NCI-H2107 (cell line): Measurements from ENCODE around the gene UBE2G1.
A peak's percentile ranks its signal among the peaks of the same experiment; 100 is the strongest.
"Not testable (repeated sequence)": the region's sequence is repeated elsewhere in the genome, so short reads cannot be mapped to it uniquely, and the experiment has no call there.

Source experiments
- DNase-seq: peaks from one replicate; lab custom pipeline; 2025; lab: John Stamatoyannopoulos, UW

Gene UBE2G1, protein sequence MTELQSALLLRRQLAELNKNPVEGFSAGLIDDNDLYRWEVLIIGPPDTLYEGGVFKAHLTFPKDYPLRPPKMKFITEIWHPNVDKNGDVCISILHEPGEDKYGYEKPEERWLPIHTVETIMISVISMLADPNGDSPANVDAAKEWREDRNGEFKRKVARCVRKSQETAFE

DNA sequence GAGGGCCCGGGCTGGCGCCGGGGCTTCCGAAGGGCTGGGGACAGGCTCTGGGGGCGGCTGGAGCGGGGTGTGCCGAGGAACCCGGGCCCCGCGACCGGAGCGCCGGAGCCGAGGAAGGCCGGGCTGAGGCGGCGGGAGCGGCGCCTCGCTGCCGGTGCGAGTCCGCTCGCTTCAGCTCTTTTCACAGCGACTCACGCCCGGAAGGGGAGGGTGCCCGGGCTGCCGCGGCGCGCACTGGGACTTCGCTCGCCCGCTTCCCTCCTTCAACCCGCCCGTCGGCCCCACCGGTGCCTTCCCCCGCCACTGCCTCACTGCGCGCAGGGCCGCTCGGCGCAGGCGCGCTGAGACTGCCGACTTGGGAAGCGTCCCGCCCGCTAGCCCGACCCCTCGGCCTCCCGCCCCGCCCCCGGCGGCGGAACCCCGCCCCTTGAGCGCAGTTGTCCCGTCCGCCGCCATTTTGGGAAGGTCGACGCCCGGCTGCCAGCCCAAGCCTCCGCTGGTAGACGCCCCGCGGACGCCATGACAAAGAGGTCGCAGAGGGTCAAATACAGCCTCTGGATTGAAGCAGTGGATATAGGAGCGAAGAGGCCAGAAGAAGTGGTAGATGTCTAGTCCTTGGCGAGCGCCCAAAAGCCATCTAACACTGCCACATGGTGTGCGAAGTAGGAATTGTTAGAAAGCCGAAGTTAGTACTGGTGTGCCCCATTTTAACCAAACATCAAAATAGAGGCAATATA is at the start of gene UBE2G1:
UBE2G1 (minus strand) TSS at position 349 of the 737 bp plus-strand sequence. CDS start 359 bp downstream, outside the sequence.
- DNase-seq: peak; percentile 86

DNA sequence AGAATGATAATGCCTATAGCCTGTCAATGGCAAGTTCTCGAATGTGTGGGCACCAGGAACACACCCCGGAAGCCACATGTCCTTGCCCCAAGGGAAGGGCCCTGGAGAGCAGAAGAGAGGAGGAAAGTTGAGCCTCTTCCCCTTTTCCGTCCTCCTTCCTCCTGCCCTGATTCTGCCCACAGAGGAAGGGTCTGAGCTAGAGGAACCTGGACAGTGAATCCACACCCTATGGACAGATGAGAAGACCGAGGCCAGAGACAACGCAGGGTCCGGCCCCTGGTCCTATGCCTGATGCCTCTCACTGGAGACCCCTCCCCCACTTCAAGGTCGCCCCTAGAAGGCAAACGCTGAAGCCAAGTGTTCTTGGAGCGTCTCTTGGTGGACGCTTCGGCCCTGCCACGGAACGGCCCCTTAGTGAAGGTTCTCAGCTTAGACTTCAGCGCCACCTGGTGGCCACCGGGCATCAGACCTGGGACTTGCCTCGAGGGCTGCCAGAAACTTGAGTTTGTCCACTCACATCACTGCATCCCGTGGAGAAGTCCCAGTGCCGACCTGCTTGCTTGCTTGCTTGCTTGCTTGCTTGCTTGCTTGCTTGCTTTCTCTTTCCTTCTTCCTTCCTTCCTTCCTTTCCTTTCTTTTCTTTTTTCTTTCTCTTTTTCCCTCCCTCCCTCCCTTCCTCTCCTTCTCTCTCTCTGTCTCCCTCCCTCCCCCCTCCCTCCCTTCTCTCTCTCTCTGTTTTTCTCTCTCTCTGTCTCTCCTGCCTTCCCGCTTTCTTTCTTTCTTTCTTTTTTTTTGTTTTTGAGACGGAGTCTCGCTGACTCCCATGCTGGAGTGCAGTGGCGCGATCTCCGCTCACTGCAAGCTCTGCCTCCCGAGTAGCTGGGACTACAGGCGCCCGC is 46.7 kb upstream of the UBE2G1 start:
- peak; percentile 65 for DNase-seq

DNA sequence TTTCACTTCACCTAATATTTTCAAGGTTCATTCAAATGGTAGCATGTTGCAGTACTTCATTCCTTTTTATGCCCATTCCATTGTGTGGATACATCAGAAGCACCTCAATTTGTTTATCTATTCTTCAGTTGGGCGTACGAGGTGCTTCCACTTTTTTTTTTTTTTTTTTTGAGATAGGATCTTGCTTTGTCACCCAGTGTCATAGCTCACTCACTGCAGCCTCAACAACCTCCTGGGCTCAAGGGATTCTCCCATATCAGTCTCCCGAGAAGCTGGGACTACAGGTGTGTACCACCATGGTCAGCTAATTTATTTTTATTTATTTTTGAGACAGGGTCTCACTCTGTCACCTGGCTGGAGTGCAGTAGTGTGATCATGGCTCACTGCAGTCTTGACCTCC is 44.7 kb upstream of the UBE2G1 start:
- DNase-seq: no peak

DNA sequence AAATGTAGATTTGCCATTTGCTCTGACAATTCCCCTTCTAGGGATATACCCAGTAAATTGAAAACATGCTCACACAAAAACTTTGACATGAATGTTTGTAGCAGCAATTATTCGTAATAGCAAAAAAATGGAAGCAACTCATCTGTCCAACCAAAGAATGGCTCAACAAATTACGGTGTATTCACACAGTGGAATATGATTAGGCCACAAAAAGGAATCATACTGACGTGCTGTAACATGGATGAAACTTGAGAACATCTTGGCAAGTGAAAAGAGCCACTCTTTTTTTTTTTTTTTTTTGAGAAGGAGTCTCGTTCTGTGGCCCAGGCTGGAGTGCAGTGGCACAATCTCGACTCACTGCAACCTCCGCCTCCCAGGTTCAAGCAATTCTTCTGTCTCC is 43.2 kb upstream of the UBE2G1 start:
- no peak for DNase-seq

DNA sequence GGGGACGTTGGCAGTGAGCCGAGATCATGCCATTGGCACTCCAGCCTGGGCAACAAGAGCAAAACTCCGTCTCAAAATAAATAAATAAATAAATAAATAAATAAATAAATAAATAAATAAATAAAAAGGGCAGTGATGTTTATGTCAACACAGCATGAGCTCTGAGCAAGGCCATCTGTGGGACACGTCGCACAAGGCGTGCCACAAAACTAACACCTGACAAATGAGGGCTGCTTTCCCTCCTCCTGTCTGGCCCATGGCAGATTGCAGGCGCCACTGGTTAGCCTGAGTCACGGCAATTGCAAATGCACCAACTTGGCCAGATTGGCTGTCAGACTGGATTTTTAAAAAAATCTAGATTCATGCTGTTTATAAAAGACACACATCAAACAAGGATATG is 41.4 kb upstream of the UBE2G1 start:
- no peak for DNase-seq

DNA sequence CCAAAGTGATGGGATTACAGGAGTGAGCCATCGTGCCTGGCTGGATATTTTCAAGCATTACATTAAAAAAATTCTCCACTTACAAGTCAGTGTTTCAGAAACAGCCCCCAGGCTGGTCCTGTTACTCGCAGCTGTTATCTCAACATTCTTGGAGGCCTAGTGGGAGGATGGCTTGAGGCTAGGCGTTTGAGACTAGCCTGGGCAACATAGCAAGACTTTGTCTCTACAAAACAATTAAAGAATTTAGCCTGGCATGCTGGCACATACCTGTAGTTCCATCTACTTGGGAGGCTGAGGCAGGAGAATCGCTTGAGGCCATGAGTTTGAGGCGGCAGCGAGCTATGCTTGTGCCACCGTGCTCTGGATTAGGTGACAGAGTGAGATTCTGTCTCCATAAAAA is 40.7 kb upstream of the UBE2G1 start:
- no peak for DNase-seq

DNA sequence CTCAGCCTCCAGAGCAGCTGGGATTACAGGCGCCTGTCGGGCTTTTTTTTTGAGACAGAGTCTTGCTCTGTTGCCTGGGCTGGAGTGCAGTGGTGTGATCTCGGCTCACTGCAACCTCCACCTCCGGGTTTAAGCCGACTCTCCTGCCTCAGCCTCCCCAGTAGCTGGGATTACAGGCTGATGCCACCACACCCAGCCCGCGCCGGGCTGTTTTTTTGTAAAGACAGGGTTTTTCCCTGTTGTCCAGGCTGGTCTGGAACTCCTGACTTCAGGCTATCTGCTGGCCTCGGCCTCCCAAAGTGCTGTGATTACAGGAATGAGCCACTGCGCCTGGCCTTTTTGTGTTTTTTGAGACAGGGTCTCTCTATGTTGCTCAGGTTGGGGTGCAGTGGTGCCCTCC is 39.9 kb upstream of the UBE2G1 start:
- no peak for DNase-seq

DNA sequence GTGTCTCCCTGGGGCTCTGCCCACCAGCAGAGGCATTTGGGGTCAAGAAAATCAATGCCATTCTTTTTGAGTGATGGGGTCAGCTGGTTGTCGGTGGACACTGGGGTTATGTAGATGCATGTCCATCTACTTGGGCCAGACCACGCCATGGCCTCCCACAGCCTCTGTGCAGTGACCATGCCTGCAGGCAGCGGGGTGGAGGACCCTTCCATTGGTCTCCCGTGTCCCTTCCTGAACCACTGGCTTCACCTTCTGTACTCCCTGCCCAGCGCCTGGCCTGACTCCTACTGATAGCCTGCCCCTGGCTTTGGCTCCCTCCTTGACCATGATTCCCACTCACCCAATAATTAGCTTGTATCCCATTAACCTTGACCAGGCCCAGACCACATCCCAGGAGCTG is 39.2 kb upstream of the UBE2G1 start:
- DNase-seq: no peak

DNA sequence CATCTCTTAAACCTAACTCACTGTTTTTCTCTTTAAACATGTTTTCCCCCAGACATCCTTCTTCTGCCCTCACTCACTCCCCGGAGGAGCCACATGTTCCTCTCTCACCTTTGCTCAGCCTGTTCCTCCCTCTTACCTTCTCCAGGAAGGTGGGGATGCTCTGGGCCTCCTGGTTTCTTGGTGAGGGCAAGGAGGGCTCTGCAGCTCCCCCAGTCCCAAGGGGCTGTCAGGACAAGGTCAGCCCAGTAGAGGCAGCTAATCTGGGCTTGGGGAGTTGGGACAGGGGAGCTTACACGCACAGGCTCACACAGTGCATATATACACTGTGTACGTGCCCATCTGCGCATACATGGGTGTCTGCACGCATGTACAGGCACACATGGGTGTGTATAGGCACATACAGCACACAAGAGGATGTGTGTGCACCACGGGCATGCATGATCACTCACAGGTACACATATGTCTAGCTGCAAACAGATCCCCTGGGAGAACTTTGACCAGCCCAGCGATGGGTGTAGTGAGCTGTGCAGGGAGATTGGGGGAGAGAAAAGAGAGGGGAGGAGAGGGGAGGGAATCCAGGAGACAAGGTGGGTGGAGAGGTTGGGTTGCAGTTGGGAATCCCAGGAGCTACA is 38.7 kb upstream of the UBE2G1 start:
- no peak for DNase-seq

DNA sequence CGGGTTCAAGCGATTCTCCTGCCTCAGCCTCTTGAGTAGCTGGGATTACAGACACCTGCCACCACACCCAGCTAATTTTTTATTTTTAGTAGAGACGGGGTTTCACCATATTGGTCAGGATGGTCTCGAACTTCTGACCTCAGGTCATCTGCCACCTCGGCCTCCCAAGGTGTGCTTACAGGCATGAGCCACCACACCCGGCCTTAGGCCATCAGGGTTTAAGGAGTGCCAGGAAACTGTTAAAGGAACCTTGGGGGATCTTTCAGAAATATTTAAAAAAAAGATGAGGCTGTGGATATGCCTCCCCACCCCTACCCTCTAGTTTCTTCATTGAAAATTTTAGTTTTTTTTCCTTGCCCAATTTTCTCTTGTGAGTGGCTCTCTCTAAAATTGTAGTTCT is 31.4 kb upstream of the UBE2G1 start:
- no peak for DNase-seq

DNA sequence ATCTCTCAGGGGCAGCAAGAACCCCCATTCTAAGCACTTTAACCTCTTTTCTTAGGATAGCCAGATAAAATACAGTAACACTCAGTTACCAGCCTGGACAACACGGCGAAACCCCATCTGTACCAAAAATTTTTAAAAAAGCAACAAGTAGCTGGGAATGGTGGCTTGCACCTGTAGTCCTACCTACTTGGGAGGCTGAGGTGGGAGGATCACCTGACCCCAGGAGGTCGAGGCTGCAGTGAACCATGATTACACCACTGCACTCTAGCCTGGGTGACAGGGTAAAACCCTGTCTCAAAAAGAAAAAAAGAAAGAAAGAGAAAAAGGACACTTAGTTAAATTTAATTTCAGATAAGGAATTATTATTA is 28.6 kb upstream of the UBE2G1 start:
- DNase-seq: no peak

DNA sequence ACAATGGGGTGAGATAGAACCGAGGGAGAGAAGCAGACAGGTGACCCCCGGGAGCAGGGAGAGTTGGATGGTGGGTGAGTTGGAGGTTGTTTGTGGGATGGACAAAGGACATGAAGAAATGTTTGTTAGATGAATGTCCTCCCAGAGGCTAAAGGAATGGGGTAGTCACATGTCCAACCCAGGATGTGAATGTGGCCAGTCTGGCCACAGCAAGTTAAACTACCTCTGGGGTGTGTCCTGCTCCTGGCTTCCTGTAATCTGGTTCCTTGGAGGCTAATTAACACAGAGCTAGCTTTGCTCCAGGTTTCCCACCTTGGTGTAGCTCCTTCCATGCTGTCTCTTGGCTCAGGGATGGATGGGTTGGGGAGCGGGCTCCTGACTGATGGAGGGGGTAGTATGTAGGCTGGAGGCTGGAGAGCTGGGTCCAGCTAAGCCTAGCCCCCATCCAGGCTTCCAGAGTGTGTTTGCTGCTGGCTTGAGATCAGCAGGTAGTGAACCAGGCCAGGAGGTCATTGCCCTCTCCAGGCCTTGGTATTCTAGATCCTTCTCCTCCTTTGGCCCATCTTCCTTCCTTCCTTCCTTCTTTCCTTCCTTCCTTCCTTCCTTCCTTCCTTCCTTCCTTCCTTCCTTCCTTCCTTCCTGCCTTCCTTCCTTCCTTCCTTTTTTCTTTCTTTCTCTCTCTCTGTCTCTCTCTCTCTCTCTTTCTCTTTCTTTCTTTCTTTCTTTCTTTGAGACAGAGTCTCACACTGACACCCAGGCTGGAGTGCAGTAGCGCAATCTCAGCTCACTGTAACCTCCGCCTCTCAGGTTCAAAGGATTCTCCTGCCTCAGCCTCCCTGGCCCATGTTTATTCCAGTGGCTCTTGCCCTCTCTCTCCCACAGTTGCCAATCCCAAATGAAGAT is 28.0 kb upstream of the UBE2G1 start:
- no peak for DNase-seq

DNA sequence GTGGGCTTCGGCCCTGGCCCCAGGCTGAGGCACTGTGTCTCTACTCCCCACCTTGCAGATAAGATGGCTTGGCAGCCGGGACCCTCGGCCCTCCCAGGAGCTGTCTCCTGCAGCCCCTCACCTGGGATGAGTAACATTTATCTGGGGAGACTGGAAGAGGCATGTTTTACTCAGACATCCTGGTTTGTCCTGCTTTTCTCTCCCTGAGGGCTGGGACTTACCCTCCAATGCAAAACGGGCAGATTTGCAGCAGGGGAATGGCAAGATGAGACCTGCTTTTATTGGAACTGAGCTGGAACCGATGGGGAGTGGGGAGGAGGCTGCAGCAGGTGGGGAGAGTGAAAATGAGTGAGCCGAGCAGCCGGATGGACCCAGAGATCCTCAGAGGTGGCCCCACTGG is 27.3 kb upstream of the UBE2G1 start:
- DNase-seq: no peak

DNA sequence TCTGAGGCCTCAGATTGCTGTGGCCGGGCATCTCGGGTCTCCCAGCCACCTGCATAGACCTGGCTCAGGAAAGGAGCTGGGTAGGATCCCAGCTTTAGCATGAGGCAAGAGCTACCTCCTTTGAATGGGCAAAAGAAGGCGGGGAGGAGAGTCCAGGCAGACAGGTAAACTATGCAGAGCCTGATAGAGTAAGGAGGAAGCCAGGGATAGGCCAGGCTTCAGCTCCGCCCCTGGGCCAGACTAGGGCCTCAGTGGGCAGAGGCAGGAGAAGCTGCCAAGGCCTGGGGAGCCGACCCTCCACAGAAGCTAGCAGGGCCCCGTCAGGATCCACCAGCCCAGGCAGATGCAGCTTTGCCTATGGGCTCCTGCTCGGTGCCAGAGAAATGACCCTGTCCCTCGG is 22.6 kb upstream of the UBE2G1 start:
- no peak for DNase-seq

DNA sequence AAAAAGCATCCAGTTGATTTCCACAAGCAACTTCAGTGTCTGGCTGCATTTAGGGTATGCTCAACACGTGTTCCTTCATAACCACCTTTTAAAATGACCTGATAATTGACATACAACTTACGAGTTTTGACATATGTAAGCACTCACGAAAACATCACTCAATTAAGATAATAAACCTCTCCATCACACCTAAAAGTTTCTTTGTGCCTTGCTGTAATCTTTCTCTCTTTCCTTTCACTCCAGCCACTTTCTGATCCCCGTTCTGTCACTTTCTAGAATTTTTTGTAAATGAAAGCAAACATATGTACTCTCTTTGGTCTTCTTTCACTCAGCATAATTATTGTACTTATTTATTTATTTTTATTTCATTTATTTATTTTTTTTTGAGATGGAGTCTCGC is 20.7 kb upstream of the UBE2G1 start:
- no peak for DNase-seq

DNA sequence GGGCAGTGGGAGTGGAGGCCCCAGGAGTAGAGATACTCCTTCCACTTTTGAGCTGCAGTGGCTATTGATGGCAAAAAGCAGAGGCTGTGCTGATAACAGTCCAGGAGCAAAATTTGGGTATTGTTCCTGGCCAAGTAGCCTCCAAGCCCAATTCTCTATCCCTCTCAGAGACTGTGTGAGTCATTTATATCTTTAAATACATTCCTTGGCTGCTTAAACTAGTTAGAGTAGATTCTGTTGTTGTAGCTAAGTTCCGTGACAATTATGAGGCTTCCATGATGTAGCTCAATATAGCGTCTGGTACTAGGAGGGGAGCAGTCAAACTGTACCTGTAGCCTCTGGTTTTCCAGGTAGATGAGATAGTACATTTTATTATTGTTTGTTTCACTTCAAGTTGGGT is 19.9 kb upstream of the UBE2G1 start:
- DNase-seq: no peak

DNA sequence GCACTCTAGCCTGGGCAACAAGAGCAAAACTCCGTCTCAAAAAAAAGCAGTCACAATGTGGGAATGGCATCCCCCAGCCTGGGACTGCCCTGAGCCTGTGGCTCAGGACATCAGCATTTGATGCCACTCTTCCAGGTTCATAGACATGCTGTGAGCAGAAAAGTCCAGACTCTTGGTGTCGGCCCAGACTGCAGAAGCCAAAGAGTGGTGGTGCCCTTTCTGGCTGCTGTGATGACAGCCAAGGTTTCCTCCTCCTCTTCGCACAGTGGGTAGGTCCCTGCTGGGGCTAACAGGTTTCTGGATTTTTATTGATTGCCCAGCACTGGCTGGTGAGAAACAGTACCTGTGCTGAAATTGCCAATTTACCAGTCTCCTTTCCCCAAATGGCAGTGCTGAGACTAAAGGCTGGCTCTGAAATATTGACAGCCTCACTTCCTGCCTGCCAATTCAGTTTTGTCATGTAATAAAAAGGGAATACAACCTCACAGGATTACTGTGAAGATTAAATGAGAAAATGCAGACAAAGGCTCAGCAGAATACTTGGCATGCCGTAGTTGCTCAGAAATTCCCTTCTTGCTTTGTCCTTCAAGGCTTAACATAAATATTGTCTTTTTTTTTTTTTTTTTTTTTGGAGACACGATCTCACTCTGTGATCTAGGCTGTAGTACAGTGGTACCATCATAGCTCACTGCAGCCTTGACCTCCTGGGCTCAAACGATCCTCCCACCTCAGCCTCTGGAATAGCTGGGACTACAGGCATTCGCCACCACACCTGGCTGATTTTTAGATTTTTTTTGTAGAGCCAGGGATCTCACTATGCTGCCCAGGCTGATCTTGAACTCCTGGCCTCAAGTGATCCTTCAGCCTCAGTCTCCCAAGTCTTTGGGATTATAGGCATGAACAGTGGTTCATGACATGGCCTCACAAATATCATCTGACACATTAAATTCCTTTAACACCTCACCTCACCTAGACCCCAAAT is 15.5 kb upstream of the UBE2G1 start:
- DNase-seq: no peak

DNA sequence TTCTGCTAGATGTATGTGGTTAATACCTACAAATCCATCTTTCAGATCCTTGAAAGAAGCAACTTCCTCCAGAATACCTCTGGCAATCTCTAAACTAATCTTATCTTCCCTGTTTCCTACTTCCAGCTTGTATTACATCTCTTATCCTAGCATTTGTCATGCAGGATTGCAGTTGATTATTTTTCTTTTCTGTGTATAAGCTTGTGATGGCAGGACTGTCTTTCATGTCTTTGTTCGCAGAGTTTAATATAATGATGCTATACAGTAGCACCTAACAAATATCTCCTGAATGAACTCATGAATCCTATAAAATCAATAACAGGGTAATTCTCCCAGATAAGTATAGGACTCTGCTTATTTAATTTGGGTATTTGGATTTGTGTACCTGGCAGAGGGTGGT is 12.2 kb upstream of the UBE2G1 start:
- DNase-seq: no peak

DNA sequence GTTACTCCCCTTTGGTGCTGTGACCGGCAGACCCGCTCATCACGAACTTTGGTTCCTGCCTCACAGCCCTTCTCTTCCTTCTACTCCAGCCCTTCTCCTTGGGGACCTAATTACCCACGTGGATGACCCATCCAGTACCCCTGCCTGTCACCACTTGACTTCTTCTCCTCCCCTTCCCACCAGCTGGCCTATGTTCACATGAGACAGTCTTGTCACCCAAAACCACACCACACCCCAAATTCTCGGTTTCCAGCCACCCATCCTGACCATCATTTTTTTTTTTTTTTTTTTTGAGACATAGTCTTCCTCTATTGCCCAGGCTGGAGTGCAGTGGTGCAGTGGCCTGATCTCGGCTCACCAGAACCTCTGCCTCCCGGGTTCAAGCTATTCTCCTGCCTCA is 10.8 kb upstream of the UBE2G1 start:
- not testable (repeated sequence) for DNase-seq

DNA sequence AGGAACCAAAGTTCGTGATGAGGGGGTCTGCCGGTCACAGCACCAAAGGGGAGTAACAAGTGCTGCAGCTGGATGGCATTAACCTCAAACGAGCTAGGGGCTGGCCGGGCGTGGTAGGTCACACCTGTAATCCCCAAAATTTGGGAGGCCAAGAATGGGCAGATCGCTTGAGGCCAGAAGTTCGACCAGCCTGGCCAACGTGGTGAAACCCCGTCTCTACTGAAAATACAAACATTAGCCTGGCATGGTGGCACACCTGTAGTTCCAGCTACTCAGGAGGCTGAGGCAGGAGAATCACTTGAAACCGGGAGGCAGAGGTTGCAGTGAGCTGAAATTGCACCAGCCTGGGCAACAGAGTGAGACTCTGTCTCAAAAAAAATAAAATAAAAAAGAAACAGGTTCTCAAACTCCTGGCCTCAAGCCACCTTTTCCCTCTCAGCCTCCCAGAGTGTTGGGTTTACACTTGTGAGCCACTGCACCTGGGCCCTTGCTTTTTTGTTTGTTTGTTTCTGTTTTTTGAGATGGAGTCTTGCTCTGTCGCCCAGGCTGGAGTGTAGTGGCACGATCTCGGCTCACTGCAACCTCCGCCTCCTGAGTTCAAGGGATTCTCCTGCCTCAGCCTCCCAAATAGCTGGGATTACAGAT is 9.4 kb upstream of the UBE2G1 start:
- DNase-seq: not testable (repeated sequence)
